HepG2 (cell line): ENCODE measurements around the gene TYROBP. TPM values are rescaled to one million over a fixed set of nuclear protein-coding genes. Genes with fewer than 3 reads are reported as not detected.

Experiments
- ATAC-seq: fragments of 200-7000 bp; cut with Tn5 transposase; 3 replicates; pipeline ENCODE4 v1.9.1; 2020; ENCODE audit warnings: mild to moderate bottlenecking, moderate library complexity
- BruUV-seq: library from RNA; stranded (reverse); fragments of 400-500 nt; replicated peaks from 2 replicates; lab custom pipeline; 2021; lab: Mats Ljungman, UMichigan
- CTCF ChIA-PET: fragments of 300-600 bp; formaldehyde crosslinking; extraction: SDS; loops from one replicate; lab custom pipeline; 2021; ENCODE audit warnings: low total read pairs, inconsistent platforms, low intra/inter-chr PET ratio; lab: Yijun Ruan, JAX
- POLR2A ChIA-PET: fragments of 350-600 bp; sonication (Branson Sonifier 250); formaldehyde crosslinking; loops from one replicate; lab custom pipeline; 2020; ENCODE audit warnings: antibody characterized with exemption, inconsistent platforms; lab: Yijun Ruan, JAX
- DNase-seq: peaks from one replicate; pipeline ENCODE4 v3.0.0-alpha.2; 2015; ENCODE audit warnings: low spot score
- FAIRE-seq: peaks from 3 replicates; lab custom pipeline; 2011; peaks lifted over from hg19 to GRCh38; lab: Jason Lieb, UNC
- H2AFZ ChIP-seq: one replicate; pipeline ENCODE4 v1.6.1; 2011; ENCODE audit warnings: low read length, inconsistent platforms
- H3K27ac ChIP-seq: fragments of 300-600 bp; 3 replicates; pipeline ENCODE4 v1.8.0; 2011; ENCODE audit warnings: mixed run types, mild to moderate bottlenecking, mixed read lengths, low read length, inconsistent platforms; ENCODE audit not compliant: insufficient read depth; ENCODE audit errors: extremely low read length
- H3K27me3 ChIP-seq, 2 experiments: fragments of 200-600 bp in 1 of 2; 2 replicates in 1 of 2; 3 replicates in 1 of 2; pipeline versions ENCODE4 v1.6.0 to v1.8.0; 2011; ENCODE audit warnings: low read length in 2 of 2, mild to moderate bottlenecking in 2 of 2, moderate library complexity in 2 of 2, inconsistent platforms in 1 of 2; ENCODE audit not compliant: insufficient read depth in 2 of 2, control insufficient read depth in 1 of 2
- H3K36me3 ChIP-seq, 2 experiments: fragments of 200-600 bp in 1 of 2; replicated peaks in 1 of 2; 2 replicates in 1 of 2; 3 replicates in 1 of 2; pipeline versions ENCODE4 v1.5.1 to v1.8.0; 2011; ENCODE audit warnings: low read length in 2 of 2, inconsistent platforms in 1 of 2; ENCODE audit not compliant: insufficient read depth in 2 of 2, control insufficient read depth in 1 of 2
- H3K4me1 ChIP-seq: 2 replicates; pipeline ENCODE4 v1.5.1; 2012; ENCODE audit warnings: low read length, inconsistent platforms; ENCODE audit not compliant: insufficient read depth
- H3K4me2 ChIP-seq: 2 replicates; pipeline ENCODE4 v1.6.0; 2011; ENCODE audit warnings: low read depth, low read length, inconsistent platforms
- H3K4me3 ChIP-seq, 3 experiments: fragments of 200-600 bp in 1 of 3; sonication (generic), shearing (Covaris generic) in 1 of 3; replicated peaks in 1 of 3; 2 replicates each; pipeline ENCODE4 v1.5.1; 2011 to 2016; ENCODE audit warnings: low read length in 3 of 3, inconsistent platforms in 2 of 3, low read depth in 2 of 3, mild to moderate bottlenecking in 2 of 3, control low read depth in 1 of 3, mixed read lengths in 1 of 3; ENCODE audit not compliant: insufficient read depth in 1 of 3
- H3K79me2 ChIP-seq: one replicate; pipeline ENCODE4 v1.6.1; 2011; ENCODE audit warnings: low read length, inconsistent platforms; ENCODE audit not compliant: insufficient read depth
- H3K9ac ChIP-seq: 2 replicates; pipeline ENCODE4 v1.6.0; 2011; ENCODE audit warnings: mild to moderate bottlenecking, low read depth, low read length, inconsistent platforms; ENCODE audit not compliant: insufficient read depth
- H3K9me3 ChIP-seq: 2 replicates; pipeline ENCODE4 v1.5.1; 2012; ENCODE audit warnings: mild to moderate bottlenecking, low read length
- H4K20me1 ChIP-seq: 2 replicates; pipeline ENCODE4 v1.6.0; 2011; ENCODE audit warnings: inconsistent platforms, mild to moderate bottlenecking, low read length, moderate library complexity; ENCODE audit not compliant: insufficient read depth
- ELF3 ChIP-seq: IDR thresholded peaks from 2 replicates; pipeline ENCODE4 v1.6.1; 2016; ENCODE audit warnings: missing genetic modification reagents, missing compliant biosample characterization
- KLF6 ChIP-seq: IDR thresholded peaks from 2 replicates; pipeline ENCODE4 v1.8.0; 2016; ENCODE audit warnings: missing biosample characterization, missing genetic modification reagents
- TAF15 ChIP-seq: fragments of 200-400 bp; formaldehyde crosslinking; IDR thresholded peaks from one replicate; pipeline ENCODE4 v1.6.1; 2018; ENCODE audit warnings: mild to moderate bottlenecking, low read depth, low read length; ENCODE audit not compliant: poor library complexity, severe bottlenecking
- ZHX1 ChIP-seq: sonication (generic); formaldehyde crosslinking; IDR thresholded peaks from 2 replicates; pipeline ENCODE4 v1.8.1; 2022; ENCODE audit warnings: low read depth, mild to moderate bottlenecking, missing genetic modification reagents
- ZNF574 ChIP-seq: sonication (generic); formaldehyde crosslinking; IDR thresholded peaks from 2 replicates; pipeline ENCODE4 v1.4.0; 2020; ENCODE audit warnings: missing genetic modification reagents
- ZNF687 ChIP-seq: sonication (generic); formaldehyde crosslinking; IDR thresholded peaks from 2 replicates; pipeline ENCODE4 v1.5.1; 2020; ENCODE audit warnings: mild to moderate bottlenecking, missing genetic modification reagents, moderate library complexity
- ZNF777 ChIP-seq: sonication (generic); formaldehyde crosslinking; IDR thresholded peaks from 2 replicates; pipeline ENCODE4 v1.4.0; 2020; ENCODE audit warnings: missing genetic modification reagents
- WGBS: methylation state at CpG from one replicate; pipeline ENCODE4 v1.1.6; 2017; ENCODE audit warnings: low lambda C conversion rate; 5-methylcytosine and 5-hydroxymethylcytosine counted together
- in situ Hi-C: cut with HindIII; loops from 2 replicates; pipeline ENCODE4 v1.10.0; 2017; ENCODE audit warnings: low pct_unique_long_range_greater_than_20kb; ENCODE audit not compliant: extremely low pct_ligation_motif_present
- intact Hi-C: fragments of 100-400 bp; cut with micrococcal nuclease; formaldehyde crosslinking; loops from one replicate; pipeline ENCODE4 v1.10.0; 2022; ENCODE audit not compliant: unreplicated experiment
- polyA plus RNA-seq, 8 experiments: library from polyadenylated mRNA; depleted of rRNA in 3 of 8; stranded (reverse) in 7 of 8; unstranded in 1 of 8; fragments of >200 nt; fragmentation: Illumina TruSeq in 4 of 8; extraction: Trizol in 4 of 8; gene quantifications; 2 replicates each; pipeline versions ENCODE4 v1.2.1 to v1.2.3, GENCODE V29; 2011 to 2016; ENCODE audit warnings: low read depth in 4 of 8, missing spikeins in 1 of 8, mixed read lengths in 1 of 8; ENCODE audit not compliant: insufficient read depth in 1 of 8
- total RNA-seq, 5 experiments: library from RNA; depleted of rRNA; stranded (reverse); fragments of >200 nt; fragmentation: Illumina TruSeq; extraction: Trizol; gene quantifications; 2 replicates each; pipeline ENCODE4 v1.2.3, GENCODE V29; 2016; ENCODE audit warnings: low read depth in 1 of 5

TYROBP gene
- total and polyA plus RNA-seq, 2 of the 13 experiments (the other 11 are each of a cell fraction or from before 2014, with no cell fraction given) = not detected

- no peak for TF ChIP-seq ZNF574 (CRISPR knock-in tag)
- TF ChIP-seq, all 625 proteins: peak for 0
Observed at GRCh38 chr19:35858311-35858710, 49.8 kb downstream of the TYROBP start (continued).

GRCh38 chr19:35856546-35857149, 51.4 kb downstream of the TYROBP start, which contains the start of gene KIRREL2:
TSS of gene KIRREL2 (plus strand) at chr19:35856911. CDS start at chr19:35857120, 209 bp downstream.
- Histone ChIP-seq H3K4me3 (peak within 1 kb of the TSS; percentile 38 to 68 (median 52); a peak in 5 of 6 replicates), H3K36me3 (no peaks in the 10 kb centered on the region), H3K9me3 (no peaks in the 10 kb centered on the region), H3K4me2 (peak within 1 kb of the TSS; percentile 61), H3K27me3 (peaks cover 11 to 61% of the 10 kb centered on the region in 2 experiments), H3K27ac (no peak within 1 kb of the TSS), H3K4me1 (peaks cover 46% of the 10 kb centered on the region), H3K9ac (no peak within 1 kb of the TSS), H3K79me2 (no peaks in the 10 kb centered on the region), H4K20me1 (0 out of 2 replicates have a peak, but pooled peaks cover 3% of the 10 kb centered on the region), H2AFZ (no peak within 1 kb of the TSS)
- in situ Hi-C loops = no loop called here
- DNase-seq (no peak), FAIRE-seq (no peak), ATAC-seq (0 out of 3 replicates have a peak, but pooled peaks have one; percentile 8)
- no TSS peak for BruUV-seq
- TF ChIP-seq ZNF777 (CRISPR knock-in tag) = 0 out of 2 replicates have a peak, but pooled peaks have one; percentile 11
- no peak for TF ChIP-seq KLF6
- no peak for TF ChIP-seq ELF3
- no peak for TF ChIP-seq ZHX1 (CRISPR knock-in tag)
- no peak for TF ChIP-seq TAF15
- TF ChIP-seq ZNF687 = peak; percentile 31; the same call in 1 of the 2 replicates
- TF ChIP-seq ZNF574 (CRISPR knock-in tag) = no peak
- intact Hi-C loops = no loop called here
- ChIA-PET CTCF (no interaction called here), POLR2A (no interaction called here)
- WGBS = 15% methylated on average over 20 of the region's 42 CpGs
